ENCODE measurements around the gene DCLK1.

Gene DCLK1

DNA sequence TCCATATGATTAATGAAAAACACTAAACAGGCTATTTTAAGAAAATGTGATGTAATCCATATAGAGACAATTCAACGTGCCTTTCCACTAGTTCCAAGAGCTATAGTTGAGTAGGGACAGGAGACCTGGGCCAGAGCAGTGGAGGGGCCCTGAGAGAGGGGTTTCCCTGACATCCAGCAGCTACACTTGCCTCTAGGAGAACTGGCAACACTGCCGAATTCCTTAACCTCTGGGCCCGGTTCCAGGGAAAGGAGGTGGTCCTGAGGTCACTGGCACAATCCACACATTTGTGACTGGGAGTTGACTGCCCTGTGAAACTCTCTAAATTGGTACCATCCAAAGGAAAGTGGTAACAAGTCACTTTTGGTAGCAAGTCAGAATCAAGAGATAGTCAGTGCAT lies 264.4 kb downstream of the DCLK1 start:
- DNase-seq, result no peak

DNA sequence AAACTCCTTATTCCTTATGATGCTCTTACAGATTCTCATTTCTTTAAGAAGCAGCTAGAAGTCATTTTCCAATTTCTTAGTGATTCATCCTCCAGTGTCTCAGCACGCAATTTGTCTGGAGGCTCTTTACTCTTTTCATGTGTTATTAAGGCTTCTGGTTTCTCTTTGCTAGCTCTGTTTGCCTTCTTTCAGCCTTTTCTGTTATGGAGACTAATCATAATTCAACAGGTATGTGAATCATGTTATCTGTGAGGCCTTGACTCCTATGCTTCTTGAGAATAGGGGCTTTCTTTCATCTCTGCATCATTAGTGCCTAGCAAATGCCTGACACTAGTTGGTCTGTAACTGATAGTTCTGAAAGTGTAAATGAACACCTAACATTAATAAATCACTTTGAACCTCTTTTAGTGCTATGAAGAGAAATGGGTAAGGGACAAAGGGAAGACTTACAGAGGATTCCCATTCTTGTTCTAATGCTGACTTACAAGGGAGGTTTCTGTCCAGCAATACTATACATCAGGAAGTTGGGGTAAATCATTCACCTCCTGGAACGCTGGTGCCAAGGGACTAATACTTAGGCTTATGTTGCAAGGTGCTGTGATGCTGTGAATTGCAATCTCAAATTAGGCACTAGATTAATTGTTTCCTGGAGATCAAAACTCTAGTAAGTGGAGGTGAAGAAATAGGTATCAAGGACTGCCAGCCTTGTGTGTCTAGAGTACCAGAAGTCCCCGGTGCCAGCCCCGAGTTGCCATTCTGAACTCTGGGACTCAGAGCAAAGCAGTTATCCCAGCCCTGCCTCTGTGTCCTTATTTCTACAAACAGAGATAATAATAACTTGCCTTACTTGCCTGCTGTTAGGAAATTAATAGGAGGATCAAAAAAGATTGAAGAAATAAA lies 265.6 kb downstream of the DCLK1 start:
- no peak for DNase-seq

DNA sequence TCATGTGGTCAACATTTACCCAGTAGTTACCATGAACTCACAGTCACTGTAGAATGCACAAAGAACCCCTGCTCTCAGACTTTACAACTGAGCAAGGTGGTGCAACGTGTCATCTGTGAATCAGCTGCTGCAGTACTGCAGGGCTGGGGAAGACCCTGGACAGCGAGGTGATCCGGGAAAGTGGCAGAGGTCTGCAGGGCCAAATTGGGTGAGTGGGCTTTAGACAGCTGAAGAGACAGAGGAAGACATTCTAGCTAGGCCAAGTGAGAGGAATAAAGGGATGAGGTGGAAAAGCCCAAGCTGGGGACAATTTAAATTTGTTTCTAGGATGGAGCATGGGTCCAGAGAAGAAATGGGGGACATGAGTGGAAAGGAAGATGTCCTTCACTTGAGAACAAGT lies 270.5 kb downstream of the DCLK1 start:
- DNase-seq, result no peak

DNA sequence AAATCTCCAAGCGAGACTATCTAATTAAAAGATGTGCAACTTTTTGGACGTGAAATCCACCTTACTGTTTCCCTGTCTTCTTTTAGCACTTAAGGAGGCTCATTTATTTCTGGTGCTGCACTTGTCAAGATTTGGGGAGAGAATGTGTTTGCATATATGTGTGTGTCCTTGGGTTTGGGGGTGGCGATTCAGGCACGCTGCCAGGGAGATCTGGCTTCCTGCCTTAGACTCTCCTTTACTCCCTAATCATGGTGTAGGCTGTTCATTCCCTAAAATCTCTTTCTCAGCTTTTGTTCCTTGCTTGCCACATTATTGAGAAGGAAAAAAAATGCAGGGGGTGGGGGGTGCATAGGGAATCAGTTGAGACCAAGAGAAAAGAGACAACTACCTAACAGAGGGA lies 271.2 kb downstream of the DCLK1 start:
- DNase-seq, result no peak

DNA sequence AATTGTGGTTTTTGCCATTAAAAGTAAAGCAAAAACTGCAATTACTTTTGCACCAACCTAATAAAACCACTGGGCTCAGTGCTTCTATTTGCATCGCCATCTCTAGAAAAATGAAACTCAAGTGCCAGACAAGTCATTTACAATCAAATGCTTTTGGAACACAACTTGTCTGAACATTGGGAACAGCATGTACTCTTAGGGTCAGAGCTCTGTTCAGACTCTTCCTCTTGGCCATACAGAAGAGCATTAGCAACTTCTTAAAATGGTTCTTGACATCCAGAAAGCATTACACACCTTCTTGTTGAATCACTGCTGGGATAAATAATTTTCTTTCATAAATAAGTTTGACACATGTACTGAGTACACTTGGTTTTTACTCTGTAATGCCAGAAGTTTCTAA lies 272.5 kb downstream of the DCLK1 start:
- no peak for DNase-seq

DNA sequence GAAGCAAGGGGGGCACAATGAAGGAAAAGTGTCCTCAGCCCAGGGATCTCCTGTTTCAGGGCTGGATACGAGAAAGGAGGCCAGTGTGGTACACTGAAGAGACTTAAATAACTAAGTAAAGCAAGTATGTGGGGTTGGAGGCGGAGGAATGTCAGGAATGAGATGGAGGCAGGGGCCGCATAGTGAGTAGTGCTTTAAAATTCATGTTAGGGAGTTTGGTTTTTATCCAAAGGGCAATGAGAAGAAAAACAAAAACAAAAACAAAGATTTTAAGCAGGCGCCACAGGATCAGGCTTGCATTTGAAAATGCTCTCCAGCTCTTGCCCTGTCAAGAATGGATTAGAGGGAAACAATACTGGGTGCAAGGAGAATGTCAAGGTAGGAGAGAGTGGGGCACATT lies 273.4 kb downstream of the DCLK1 start:
- no peak for DNase-seq

DNA sequence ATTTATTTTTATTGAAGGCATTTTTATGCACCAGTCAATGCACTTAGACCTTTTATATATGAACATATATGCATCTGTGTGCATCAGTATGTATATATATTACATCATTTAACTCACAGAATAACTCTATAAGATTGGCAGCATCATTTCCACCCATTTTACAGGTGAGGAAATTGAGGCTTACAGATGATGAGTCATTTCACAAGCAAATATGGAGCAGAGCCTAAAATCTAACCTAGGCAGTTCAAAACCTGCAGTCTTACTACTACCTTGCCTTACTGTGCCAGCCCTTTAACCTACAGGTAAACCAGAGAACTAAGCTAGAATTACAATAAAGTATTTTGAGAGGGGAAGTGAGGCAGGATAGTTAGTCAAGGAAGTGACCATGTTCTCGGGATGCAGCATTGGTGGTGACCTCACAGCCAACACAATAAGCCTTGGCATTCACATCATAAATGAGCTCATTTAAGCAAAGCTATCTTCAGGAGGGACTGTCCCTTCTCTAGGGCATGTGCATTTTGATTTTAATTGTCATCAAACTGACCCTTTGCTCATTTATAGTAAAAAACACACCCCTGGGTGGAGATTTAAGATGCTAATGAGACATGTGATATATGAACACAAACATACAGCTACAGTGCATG lies 274.3 kb downstream of the DCLK1 start:
- DNase-seq, result no peak

DNA sequence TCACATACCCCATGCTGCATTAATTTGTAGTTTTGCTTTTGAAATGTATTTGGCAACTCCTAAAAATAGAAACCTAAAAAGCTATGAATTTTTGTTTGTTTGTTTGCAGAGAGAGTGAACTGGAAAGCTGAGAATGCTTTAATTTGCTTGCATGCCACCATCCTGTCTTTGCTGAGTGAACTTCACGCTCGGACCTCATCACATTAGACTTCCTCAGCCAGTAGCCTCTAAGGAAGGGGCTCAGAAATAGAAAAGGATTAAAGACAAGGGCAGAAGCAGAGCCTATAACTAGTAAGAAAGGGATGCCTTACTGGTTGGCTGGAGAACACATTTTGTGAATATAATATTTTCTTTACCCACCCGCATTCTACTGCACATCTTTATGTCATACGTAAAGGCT lies 275.1 kb downstream of the DCLK1 start:
- DNase-seq, result no peak

DNA sequence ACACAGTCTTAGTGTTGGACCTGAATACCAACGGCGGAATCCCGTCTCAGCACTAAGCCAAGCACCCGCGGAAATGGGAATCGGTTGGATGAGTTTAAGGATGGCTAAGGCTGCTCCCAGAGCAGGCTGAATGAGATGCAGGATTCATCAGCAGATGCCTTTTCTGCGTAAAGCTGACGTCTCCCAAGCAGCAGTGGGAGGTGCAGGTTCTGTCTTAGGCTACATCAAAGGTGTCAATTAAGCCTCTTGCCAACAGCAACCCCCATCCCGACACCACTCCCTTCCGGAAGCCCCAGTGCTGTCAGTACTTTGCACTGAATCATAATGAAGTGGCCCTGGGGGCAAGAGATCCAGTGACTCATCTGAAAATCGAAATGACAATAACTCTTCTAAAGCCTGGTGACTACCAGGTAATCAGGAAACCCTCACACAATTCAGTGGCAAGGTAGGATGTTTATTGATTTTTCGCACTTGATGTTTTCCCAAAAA lies 275.6 kb downstream of the DCLK1 start:
- peak in 12 of 51 donors; percentile 5 to 74 (median 24) for DNase-seq

DNA sequence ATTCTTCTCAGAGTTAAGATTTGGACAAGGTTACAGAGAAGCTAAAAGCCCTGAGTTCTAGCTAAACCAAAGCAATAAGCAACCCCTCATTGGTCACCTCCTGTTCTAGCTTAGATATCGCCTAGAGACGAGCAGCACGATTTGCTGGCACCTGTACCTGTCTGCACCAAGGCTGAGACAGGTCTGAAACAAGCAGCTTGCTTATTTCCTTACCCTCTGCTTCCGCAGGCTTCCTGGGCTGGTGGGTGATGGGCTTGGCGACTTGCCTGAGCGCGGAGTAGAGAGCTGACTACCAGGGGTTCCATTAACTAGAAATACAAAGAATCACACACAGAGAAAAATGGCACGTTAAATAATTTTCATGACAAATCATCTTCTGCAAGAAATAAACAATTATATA lies 276.9 kb downstream of the DCLK1 start:
- no peak for DNase-seq

DNA sequence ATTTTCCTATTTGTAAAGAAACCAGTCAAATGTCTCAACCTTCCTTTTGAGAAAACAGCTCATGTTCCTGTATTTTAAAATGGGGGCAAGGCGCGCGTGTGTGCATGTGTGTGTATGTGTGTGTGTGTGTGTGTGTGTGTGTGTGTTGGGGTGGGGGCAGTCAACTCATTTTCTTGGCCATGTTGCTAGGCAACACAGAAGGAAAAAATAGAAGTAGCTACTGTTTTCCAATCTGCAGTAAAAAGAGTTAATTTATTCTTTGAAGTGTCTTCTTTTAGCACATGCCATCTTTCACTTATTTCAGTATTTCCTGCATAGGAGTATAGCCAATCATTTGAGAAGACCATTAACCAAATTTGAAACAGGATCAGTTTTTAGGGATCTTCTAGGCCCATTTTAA lies 279.3 kb downstream of the DCLK1 start:
- DNase-seq, result peak in 1 of 51 donors; percentile 25

DNA sequence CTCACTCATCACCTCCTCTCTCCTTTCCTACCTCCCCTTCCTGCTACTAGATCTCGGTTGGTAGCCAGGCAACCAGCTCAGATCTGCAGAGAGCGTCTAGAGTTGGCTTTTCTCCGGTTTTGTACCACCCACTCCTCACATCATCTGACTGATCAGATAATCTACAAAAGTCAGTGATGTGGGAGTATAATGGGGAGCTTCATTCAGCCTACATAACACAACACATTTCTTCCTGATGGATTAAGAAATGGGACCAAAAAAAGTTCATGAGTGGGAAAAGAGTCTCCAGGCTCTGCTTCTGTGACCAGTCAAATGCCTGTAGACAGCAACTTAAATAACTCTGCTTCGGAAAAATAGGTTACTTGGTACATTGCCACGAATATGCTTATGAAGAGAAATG lies 279.8 kb downstream of the DCLK1 start:
- DNase-seq, result peak in 2 of 51 donors; percentile 32 to 66

DNA sequence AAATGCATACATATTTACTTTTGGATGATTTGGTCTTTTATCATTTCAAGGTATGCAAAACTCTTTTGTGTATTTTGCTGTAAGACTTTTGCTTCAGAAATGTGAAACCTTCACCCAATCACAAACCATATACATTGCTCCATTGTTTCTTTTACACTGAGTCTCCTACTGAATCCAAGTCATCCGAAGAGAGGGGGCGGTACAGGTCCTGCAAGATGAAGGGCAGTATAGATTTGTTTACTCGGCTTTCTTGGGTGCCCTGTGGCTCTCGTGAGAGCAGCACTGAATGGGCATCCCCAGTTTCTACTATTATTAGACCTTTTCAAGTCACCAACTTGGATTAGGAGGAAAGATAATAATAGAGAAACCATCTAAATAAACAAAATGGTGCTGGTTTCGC lies 280.6 kb downstream of the DCLK1 start:
- no peak for DNase-seq

DNA sequence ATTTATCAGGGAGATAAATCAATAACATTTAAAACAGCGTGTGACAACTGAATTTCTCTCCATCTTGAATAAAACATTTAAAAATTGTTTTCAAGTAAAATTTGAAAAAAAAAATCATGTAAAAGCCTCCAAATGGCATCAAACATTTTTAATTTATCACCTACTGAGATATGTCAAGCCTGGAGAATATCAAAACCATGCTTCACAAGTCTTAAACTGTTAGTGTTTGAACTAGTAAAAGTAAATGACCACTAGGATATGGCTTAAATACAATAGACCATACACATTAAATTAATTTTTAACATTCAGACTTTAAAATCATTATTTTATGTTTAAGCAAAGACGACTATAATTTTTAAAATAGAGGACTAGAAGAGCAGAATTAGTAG lies 281.9 kb downstream of the DCLK1 start:
- no peak for DNase-seq

DNA sequence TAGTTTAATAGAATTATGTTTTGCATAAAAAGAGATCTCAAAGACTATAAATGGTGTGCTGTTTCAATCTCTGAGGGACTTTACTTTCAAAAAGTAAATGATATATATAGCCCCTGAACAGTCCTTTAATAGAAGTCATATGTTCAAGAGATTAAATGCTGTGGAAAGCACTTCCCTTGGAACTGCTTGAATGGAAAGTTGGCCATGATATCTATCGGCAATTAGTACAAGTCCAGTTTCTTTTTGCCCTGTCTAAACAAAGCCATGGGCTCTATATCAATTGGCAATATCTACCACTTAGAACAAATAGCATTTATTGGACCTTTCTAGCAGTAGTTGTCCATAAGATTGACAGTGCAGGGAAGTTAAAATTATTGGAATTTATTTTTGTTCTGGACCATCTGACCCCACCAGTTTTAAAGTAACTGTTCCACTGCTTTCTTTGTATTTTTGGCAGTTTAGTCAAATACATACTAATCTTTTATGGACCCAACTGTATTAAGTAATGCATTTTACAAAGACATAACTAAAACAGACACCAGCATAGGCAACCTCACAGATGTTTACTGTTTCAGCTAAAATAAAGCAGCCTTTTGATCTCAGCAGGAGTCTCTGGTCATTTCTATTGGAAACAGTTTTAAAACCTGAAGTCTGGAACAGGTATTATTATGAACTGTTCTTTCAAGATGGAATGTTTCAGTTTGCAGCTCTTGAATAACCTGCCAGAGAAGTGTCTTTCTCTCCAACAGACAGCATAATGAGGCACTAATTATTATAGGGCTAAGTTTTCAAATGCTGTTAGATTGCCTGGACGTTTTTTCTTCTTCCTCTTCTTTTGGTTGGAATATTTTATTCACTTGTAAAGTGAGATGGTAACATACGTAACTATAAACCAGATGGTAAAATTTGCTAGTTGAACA lies 282.6 kb downstream of the DCLK1 start:
- DNase-seq, result no peak

DNA sequence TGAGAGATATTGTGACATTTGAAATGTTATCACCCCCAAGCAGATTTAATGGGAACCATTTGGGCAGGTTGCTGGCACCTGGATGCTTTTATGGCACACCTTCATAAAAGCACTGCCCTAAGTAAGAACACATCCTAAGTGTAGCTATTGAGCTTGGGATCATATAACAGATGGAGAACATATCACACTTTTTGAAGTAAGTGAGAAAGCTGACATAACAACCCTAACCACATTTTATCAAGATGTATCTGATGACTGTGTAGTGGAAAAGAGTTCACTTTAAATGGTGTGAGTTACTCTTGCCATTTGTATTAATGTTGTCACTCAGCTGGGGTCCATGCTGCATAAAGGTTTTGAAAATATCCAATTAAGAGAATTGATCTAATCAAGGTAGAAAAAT lies 287.9 kb downstream of the DCLK1 start:
- DNase-seq, result no peak

DNA sequence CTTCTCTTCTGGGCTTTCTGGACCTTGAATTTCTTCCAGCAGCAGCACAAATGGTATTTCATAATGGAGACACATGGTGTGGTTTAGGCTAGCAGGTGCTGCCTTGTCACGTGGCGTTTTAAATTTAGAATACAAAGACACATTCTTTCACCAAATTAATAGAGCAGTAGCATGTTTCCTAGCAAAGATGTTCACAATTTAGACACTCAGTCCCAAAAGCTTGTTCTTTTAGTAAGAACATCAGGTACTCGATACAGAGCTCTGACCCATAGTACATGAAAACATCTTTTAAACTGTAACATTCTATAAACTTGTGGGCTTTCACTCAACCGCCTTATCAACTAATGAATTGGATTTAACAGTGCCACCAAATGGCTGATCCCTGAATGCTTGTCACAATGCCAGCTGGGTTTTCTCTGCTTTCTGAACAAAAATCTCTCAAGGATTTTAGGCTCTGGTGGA lies 290.1 kb downstream of the DCLK1 start:
- DNase-seq, result peak in 21 of 51 donors; percentile 4 to 82 (median 22)

DNA sequence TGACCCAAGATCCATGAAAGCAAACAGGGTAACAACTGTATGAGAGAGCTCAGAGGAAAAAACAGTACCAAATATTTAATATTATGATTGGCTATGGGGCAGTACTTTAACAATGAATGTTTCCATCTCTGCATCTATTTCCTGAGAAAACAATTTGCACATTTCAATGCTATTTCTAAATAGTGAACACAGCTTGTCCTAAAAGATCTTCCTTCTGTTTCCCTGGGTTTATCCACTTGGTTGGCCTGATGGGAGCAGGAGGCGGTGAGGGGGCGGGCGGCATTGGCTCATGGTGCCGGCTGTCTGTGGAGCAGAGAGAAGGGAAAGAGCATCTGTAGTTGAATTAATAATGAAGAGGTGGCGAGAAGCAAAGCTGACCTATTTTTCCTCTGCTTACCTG lies 291.4 kb downstream of the DCLK1 start:
- DNase-seq, result peak in 1 of 51 donors; percentile 12

DNA sequence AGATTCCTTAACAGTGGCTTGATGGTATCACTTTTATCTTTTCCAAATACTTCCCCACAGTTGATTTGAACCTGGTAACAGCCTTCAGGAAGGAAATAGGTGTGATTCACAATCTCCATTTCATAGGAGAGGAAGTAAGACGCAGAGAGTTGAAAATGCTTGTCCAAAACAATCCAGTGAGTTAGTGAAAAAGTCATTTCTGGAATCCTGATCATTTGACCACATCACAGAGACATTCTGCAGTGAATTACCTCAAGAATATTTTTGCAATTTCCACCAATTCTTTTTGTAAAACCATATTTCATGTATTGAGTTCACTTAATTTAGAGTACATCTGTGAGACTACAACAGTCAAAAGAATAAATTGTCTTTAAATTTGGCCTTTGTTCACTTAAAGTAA lies 292.8 kb downstream of the DCLK1 start:
- DNase-seq, result no peak

DNA sequence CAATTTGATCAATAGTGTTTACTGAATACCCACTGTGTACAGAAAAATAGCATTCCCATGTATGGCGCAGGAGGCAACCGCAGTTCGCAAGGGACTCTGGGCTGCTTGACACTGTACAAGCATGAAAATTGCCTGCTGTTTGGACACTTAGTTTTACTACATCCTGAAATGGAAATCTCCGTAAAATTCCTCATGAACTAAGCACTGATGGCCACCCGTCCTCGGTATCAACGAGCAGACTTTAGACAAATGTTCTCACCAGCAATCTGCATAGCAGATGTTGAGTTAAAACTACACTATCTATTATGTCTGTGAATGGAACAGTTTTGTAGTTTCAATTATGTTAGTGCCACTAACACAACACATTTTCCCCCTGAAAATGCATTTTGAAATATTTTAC lies 294.7 kb downstream of the DCLK1 start:
- no peak for DNase-seq

DNA sequence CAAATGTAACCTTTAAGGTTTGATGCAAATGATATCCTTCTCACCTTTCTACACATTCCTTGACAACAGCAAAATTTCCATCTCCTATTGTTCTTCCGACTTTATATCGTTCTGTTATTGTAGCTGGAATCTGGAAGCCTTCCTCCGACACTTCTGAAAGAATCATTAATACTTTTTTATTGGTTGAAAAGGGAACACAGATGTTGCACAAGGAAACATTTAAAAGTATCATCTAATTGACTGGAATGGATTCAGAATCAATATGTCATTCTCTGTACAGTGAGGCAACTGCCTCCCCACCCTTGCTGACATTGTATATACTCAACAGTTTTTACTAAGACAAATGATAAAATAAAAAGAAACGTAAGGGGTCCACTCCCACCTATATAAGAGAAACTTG lies 295.2 kb downstream of the DCLK1 start:
- DNase-seq, result no peak

All from hypothalamus (tissue), 51 donors.